ENCODE results near the gene MSMO1.

The MSMO1 gene

DNA sequence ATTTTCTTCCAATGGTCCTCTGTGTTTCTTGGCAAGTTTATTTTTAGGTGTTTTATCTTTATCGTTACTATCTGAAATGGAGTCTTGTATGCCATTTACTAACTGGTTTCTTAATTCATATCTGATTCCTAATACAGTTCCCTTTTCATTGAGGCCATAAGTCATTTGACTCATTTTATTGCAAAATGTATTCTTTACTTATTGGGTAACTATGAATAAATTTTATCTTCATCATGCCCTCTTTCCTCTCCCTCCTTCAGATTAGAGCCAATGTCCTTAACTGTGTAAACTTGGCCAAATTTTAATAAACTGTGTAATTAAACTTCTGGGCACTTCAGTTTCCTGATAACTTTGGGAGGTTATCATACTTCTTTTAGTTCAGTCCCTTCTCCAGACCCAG, 19.3 kb upstream of the MSMO1 start:
- in situ Hi-C loops (cut with MboI; ENCODE audit: low pct_unique_long_range_greater_than_20kb, low sequenced_read_pairs, unreplicated experiment) = no loop called here
- TF ChIP-seq, protein P1, sequence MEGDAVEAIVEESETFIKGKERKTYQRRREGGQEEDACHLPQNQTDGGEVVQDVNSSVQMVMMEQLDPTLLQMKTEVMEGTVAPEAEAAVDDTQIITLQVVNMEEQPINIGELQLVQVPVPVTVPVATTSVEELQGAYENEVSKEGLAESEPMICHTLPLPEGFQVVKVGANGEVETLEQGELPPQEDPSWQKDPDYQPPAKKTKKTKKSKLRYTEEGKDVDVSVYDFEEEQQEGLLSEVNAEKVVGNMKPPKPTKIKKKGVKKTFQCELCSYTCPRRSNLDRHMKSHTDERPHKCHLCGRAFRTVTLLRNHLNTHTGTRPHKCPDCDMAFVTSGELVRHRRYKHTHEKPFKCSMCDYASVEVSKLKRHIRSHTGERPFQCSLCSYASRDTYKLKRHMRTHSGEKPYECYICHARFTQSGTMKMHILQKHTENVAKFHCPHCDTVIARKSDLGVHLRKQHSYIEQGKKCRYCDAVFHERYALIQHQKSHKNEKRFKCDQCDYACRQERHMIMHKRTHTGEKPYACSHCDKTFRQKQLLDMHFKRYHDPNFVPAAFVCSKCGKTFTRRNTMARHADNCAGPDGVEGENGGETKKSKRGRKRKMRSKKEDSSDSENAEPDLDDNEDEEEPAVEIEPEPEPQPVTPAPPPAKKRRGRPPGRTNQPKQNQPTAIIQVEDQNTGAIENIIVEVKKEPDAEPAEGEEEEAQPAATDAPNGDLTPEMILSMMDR (IDR thresholded peaks at IDR 0.05; ENCODE audit: extremely low read depth, insufficient read depth, missing control alignments) = no peak
- no peak for DNase-seq (ENCODE audit: low spot score)

DNA sequence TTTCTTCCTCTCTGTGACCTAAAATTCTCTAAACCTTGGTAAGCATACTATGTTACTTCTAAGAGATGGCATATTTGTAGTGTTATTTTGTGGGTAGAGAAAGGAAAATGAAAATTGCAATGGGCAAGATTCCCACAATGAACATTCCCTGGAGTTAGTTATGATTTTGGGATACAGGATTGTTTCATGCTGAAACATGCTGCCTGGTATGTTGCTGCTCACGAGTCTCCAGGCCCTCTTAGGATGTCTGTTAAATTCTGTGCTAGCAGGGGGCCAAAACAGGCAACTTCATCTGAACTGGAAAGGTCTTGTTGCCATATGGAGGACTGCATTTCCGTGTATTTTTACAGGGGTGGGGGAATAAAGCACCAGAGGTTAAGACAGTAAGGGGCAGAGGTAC, 18.9 kb upstream of the MSMO1 start:
- in situ Hi-C loops (cut with MboI; ENCODE audit: low pct_unique_long_range_greater_than_20kb, low sequenced_read_pairs, unreplicated experiment) = no loop called here
- DNase-seq (ENCODE audit: low spot score) = no peak
- TF ChIP-seq, protein P1 (IDR thresholded peaks at IDR 0.05; ENCODE audit: extremely low read depth, insufficient read depth, missing control alignments) = no peak

DNA sequence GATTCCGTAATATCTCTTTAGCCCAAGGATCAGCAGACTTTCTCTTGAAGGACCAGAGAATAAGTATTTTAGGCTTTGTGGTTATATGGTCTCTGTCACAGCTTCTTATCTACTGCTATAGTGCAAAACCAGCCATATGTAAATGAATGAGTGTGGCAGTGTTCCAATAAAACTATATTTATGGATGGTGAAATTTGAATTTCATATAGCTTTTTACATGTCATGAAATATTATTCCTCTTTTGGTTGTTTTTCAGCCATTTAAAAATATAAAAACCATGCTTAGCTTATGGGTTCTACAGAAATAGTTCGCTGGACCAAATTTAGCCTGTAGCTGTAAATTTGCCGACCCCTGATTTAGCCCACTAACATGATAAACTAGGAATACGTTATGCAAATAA, 18.0 kb upstream of the MSMO1 start:
- TF ChIP-seq, protein P1 (IDR thresholded peaks at IDR 0.05; ENCODE audit: extremely low read depth, insufficient read depth, missing control alignments) = no peak
- no peak for DNase-seq (ENCODE audit: low spot score)
- in situ Hi-C loops (cut with MboI; ENCODE audit: low pct_unique_long_range_greater_than_20kb, low sequenced_read_pairs, unreplicated experiment) = no loop called here

DNA sequence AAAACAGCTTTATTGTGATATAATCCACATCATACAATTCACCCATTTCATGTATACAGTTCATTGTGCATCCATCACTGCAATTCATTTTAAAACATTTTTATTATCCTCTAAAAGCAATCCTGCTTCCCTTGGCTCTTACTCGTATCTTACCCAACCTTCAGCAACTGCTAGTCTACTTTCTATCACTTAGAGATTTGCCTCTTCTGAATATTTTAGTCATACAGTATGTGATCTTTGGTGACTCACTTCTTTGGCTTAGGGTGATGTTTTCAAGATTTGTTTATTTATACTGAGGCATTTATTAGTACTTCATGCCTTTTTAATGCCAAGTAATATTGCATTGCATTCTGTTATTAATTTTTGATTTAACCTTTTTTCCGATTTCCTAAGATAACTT, 15.0 kb upstream of the MSMO1 start:
- TF ChIP-seq, protein P1 (IDR thresholded peaks at IDR 0.05; ENCODE audit: extremely low read depth, insufficient read depth, missing control alignments) = no peak
- no peak for DNase-seq (ENCODE audit: low spot score)
- in situ Hi-C loops (cut with MboI; ENCODE audit: low pct_unique_long_range_greater_than_20kb, low sequenced_read_pairs, unreplicated experiment) = no loop called here

DNA sequence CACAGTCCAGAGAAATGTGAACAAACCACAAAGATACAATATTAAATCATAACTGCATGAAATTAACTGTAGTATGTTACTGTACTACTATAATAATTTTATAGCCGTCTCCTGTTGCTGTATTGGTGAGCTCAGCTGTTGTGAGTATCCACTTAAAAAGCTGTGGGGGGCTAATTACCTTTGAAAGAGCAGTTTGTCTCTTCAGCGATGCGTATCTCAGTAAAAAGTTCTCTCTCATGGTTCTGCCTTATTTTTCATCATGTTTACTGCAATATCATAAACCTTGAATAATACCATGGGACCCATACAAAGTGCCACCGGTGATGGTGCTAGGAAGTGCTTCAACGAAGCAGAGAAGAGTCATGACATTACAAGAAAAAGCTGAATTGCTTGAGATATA, 8.4 kb upstream of the MSMO1 start:
- in situ Hi-C loops (cut with MboI; ENCODE audit: low pct_unique_long_range_greater_than_20kb, low sequenced_read_pairs, unreplicated experiment) = no loop called here
- TF ChIP-seq, protein P1 (IDR thresholded peaks at IDR 0.05; ENCODE audit: extremely low read depth, insufficient read depth, missing control alignments) = no peak
- no peak for DNase-seq (ENCODE audit: low spot score)

DNA sequence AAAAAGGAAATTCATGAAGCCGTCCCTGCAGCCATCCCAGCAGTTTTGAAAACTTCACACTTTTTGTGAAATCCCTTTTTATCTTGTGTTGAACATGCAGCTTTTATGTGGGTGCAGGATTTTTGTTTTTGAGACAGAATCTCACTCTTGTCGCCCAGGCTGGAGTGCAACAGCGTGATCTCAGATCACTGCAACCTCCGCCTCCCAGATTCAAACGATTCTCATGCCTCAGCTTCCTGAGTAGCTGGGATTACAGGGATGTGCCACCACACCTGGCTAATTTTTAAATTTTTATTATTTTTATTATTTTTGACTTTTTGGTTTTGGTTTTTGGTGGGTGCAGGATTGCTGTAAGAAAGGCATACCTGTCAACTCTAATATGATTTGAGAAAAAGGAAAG, 8.0 kb upstream of the MSMO1 start:
- in situ Hi-C loops (cut with MboI; ENCODE audit: low pct_unique_long_range_greater_than_20kb, low sequenced_read_pairs, unreplicated experiment) = no loop called here
- DNase-seq (ENCODE audit: low spot score) = no peak
- TF ChIP-seq, protein P1 (IDR thresholded peaks at IDR 0.05; ENCODE audit: extremely low read depth, insufficient read depth, missing control alignments) = no peak
